Stimulated activated CD8-positive, alpha-beta memory T cell treated with anti-CD3 and anti-CD28 coated beads, Interleukin-7, amount 100 ng/mL, for 4 hours (primary cell): ENCODE data around the gene MIA.
A peak's percentile ranks its signal among the peaks of the same experiment; 100 is the strongest.
"Not testable (repeated sequence)": the region's sequence is repeated elsewhere in the genome, so short reads cannot be mapped to it uniquely, and the experiment has no call there.

Experiments used
- DNase-seq, 2 donors: peaks; one replicate each; pipeline ENCODE4 v3.0.0-alpha.2; 2020; ENCODE audit warnings: low read depth in 2 of 2

Gene MIA

GRCh38 chr19:40774916-40775631 lies at the start of gene MIA:
MIA (plus strand) TSS chr19:40775521; CDS start chr19:40775543, 22 bp downstream.
- DNase-seq, result no peak

GRCh38 chr19:40726279-40726678 lies 49.0 kb upstream of the MIA start:
- no peak for DNase-seq

DNA sequence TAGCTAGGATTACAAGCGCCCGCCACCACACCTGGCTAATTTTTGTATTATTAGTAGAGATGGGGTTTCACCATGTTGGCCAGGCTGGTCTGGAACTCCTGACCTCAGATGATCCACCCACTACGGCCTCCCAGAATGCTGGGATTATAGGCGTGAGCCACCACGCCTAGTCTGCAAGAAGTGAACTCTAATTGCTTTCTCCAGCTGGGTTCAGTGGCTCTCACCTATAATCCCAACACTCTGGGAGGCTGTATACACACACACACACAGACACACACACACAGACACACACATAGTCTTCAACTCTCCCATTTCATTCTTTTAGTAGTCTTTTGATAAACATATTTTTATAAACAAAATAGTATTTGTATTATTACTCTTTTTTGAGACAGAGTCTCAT lies 45.3 kb upstream of the MIA start:
- DNase-seq, result not testable (repeated sequence)

DNA sequence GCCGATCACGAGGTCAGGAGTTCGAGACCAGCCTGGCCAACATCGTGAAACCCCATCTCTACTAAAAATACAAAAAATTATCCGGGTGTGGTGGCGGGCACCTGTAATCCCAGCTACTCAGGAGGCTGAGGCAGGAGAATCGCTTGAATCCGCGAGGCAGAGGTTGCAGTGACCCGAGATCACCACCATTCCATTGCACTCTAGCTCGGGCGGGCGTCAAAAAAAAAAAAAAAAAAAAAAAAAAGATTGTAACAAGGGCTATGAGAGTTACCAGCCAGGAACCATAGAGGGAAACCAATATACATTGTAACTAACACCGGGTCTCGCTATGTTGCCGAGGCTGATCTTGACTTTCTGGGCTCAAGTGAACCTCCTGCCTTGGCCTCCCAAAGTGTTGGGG lies 43.0 kb upstream of the MIA start:
- DNase-seq, result not testable (repeated sequence)

- DNase-seq, result no peak
Measured at GRCh38 chr19:40733149-40733548, 42.2 kb upstream of the MIA start.

- no peak for DNase-seq
Measured at GRCh38 chr19:40735013-40735771, 40.1 kb upstream of the MIA start.

- no peak for DNase-seq
Measured at GRCh38 chr19:40736661-40737060, 38.7 kb upstream of the MIA start.

GRCh38 chr19:40737102-40737644 lies 38.1 kb upstream of the MIA start:
- DNase-seq, result no peak

DNA sequence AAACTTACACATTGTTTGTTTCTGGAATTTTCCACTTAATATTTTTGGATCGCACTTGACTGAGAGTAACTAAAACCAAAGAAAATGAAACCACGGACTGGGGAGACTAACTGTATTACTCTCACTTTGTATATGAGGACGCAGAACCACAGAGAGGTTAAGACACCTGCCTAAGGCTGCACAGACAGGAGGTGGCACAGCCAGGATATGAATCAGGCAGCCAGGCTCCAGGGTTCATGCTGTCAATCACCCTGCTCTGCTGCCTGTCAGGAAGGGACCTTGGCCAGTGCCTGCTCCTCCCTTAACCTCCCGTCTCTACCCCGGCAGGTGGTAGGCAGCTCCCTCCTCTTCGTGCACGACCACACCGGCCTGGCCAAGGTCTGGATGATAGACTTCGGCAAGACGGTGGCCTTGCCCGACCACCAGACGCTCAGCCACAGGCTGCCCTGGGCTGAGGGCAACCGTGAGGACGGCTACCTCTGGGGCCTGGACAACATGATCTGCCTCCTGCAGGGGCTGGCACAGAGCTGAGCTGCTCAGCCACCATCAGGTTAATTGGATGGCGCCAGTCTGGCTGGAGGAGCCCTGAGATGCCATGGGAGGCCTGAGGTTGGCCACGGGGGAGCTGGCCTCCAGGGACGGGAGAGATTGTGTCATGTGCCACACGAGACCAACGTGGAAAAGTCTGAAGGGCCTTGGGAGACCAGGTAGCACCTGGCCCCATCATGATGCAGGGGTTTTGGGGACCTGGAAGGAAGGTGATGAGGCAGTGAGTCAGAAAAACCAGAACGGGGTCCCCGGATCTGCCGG lies 36.1 kb upstream of the MIA start:
- no peak for DNase-seq

DNA sequence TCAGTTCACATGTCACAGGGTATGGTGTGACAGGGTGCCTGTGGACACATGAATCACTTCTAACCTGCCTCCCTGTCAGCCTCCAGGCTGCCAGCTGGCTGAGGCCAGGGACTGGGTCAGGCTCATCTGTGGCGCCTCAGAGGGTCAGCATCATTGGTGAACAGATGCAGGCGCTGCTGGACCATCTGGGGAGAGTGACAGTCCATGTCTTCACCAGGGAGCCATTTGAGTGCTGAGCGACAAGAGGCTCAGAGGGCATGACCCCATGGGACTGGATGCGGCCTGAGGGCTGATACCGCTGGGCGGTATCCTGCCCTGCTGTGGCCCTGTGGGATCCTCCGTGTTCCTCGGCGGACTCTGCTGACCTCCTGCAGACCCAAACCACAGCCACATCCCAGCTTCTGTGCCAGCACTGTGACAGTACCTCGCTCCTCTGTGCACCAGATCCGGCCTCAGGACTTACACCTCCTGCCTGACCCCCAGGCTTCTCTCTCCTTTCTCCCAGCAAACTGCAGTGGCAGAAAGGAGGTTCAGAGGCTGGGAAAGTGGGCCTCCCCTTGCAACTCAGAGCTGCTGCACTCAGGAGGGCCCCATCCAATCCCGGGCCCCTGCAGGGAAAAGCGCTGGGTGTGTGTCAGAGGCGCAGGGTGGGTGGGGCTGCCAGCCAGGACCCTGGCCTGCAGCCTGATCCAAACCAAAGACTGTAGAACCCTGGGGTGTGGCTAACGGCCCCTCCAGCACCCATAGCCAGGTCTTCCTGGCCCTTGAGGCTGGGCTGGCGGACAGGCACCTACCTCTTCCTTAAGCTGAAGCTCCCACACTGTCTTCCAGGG lies 35.2 kb upstream of the MIA start:
- no peak for DNase-seq

GRCh38 chr19:40740747-40741146 lies 34.6 kb upstream of the MIA start:
- no peak for DNase-seq

DNA sequence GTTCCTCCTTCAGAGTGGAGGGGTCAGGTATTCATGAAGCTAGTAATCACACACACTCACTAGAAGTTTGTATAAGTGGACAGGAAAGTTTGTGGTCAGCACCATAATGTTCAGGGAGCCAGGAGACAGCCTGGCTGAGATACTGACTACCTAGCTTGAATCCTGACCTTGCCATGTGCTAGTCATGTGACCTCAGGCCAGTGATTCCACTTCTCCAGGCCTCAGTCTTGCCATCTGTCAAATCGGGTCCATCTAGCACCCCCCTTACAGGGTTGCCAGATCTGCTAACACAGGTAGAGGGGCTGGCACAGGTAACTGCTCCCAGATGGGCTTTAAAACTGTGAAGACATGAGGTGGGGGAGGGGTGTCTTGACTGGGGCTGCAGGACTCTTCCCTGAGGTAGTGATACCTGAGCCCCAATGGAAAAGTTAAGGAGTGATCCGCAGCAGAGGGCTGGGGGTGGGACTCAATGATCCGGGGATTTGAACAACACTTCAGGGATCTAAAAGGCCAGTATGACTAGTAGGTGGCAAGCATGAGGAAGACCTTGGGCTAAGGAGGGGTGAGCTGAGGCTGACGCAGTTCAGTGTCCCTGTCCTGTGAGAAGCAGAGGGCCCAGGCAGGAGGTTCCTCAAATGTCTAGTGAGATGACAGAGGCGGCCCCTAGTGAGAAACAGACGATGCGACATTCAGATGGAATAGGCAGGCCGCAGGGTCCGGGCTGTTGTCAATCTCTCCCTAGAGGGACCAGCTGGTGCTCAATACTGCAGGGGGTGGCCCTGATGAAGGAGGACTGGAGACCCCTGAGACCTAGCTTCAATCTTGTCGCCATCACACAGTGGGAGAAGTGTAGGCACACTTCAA lies 33.6 kb upstream of the MIA start:
- no peak for DNase-seq

DNA sequence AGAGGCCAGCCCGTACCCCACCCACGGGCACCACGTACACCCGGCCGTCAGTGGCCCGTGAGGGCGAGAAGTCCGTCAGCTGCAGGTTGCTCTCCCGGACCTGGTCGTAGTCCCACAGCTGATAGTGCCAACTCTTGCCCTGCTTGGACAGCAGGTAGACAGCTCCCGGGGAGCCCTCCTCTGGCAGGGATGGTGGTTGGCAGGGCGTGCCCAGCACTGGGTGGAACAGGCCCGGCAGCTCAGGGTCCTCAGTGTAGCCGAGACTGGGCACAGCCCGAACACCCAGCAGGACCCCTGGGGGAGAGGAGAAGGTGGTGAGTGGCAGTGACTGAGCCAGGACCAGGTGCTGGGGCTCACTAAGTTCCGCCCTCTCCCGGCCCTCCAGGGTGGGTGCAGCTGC lies 32.8 kb upstream of the MIA start:
- no peak for DNase-seq

- no peak for DNase-seq
Measured at GRCh38 chr19:40742886-40743285, 32.4 kb upstream of the MIA start.

DNA sequence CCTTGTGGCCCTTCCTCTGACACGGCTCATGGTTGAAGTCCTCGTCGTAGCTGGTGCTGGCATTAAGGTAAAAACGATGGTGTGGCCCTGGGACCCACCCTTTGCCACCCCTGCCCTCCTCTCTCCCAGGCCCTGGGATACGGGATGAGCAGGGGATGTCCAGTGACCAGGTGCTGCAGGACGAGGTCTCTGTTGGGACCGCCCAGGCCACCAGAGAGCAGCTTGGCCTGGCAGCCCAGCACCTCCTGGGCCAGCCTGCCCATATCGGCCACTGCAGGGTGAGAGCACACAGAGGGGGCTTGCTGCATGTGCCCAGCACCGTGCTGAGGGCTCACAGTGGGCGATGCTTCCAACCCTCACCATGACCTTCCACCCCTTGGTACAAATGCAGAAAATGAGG lies 31.4 kb upstream of the MIA start:
- DNase-seq, result no peak

DNA sequence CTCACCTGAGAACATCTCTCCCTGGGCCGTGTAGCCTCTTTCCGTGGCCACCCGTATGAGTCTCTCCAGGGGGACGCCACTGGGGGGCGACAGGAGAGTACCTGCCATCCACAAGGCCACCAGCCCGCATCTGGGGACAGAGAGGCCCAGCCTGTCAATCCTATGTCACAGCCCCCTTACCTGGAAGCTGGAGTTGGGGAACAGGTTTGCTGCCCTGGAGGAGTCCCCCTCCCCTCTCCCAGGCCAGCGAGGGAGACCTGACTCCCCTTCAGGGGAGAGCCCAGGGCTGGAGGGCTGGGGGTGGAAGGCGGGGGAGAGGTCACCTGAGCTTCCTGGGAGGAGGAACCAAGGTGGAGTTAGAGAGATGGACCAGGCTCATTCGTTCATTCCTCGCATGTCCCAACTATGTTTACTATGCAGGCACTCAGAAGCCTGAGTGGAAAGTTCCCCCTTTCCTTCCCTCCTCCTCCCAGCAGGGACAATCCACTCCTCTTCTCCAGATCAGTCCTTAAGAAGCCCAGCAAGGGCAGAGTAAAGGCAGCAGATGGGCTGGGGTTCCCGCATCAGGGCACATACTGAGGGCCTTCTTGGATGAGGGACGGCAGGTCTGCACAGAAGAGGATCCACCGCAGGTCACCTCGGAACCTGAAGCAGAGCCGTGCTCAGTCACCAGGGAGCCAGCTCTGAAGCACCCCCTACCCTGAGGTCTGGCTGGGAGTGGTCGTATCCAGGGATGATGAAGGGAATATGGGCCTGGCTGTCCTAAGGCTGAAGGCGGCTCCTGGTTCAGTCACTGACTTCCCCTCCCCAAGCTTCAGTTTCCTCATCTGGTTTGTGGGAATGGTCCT lies 30.5 kb upstream of the MIA start:
- DNase-seq, result peak in 1 of 2 donors; percentile 19

DNA sequence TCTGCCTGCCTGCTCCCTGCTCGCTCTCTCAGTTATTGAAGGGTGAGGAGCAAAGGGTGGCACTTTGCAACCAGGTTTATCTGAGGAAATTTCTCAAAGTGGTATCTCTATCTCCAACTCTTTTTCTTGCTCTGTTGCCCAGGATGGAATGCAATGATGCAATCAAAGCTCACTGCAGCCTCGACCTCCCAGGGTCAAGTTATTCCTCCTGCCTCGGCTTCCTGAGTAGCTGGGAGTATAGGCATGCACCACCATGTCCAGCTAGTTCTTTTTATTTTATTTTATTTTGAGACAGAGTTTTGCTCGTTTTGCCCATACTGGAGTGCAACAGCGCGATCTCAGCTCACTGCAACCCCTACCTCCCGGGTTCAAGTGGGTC lies 29.9 kb upstream of the MIA start:
- DNase-seq, result no peak

DNA sequence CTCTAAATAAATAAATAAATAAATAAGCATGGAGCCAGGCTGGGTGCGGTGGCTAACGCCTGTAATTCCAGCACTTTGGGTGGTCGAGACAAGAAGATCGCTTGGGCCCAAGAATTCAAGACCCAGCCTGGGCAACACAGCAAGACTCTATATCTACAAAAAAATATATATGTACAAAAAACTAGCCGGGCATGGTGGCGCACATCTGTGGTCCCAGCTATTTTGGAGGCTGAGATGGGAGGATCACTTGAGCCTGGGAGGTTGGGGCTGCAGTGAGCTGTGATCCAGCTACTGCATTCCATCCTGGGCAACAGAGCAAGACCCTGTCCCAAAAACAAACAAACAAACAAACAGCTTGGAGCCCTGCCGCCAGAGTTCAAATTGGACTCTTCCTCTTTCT lies 27.8 kb upstream of the MIA start:
- no peak for DNase-seq

DNA sequence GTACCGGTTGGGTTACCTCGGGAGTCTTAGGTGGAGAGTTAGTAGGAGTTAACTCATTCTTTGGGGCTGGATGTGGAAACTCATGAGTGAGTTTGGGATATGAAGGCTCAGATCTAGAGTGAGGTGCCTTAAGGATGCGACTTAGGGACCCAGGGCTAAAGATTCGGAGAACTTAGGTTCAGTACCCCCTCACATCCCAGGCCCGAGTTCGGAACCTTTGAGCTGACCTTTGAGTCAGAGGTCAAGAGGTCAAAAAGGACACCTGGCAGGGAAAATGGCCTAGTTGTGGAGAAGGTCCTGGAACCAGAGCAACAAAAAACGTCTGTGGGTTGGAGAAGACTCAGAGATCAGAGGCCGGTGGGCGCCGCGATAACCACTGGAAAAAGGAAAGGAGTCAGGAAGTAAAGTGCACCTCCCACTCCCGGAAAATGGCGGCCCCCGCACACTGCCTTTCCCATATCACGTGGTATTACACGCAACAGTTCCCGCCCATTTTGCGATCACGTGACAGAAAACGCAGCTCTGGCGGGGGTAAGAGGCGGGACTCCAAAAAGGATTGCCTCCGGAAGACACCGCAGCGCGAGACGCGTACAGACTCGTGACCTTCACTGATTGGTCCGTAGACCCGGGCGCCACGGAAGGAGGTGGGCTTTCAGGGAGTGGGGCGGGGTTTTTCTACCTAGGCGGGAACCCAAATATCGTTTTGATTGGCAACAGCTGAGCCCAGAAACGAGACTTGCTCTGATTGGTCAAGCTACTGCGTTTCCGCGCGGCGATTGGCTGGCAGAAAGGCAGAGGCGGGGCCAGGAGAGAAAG lies 25.1 kb upstream of the MIA start, which contains the start of gene ACTMAP:
Gene ACTMAP (minus strand): TSS at position 420 of the 816 bp plus-strand sequence. CDS start 674 bp downstream, outside the sequence.
- peak; percentile 98 to 99 for DNase-seq
